Measurements from ENCODE around the gene PEPD.

Gene PEPD

GRCh38 chr19:33501693-33502356 lies 19.8 kb downstream of the PEPD start:
- DNase-seq (ENCODE audit: low read depth) = no peak
- no peak overlapping the region for H3K4me3 ChIP-seq (ENCODE audit: control insufficient read depth, low read depth, low read length)
- no peak for TF ChIP-seq CTCF (conservative IDR thresholded peaks at IDR 0.05; ENCODE audit: control insufficient read depth, insufficient read depth, low read depth, low read length)

- no peak overlapping the region for H3K4me3 ChIP-seq (ENCODE audit: control insufficient read depth, low read depth, low read length)
- TF ChIP-seq CTCF (conservative IDR thresholded peaks at IDR 0.05; ENCODE audit: control insufficient read depth, insufficient read depth, low read depth, low read length) = no peak
- no peak for DNase-seq (ENCODE audit: low read depth)
Measured at GRCh38 chr19:33500991-33501390, 20.6 kb downstream of the PEPD start.

- no peak for DNase-seq (ENCODE audit: low read depth)
- TF ChIP-seq CTCF (conservative IDR thresholded peaks at IDR 0.05; ENCODE audit: control insufficient read depth, insufficient read depth, low read depth, low read length) = no peak
- no peak overlapping the region for H3K4me3 ChIP-seq (ENCODE audit: control insufficient read depth, low read depth, low read length)
Measured at GRCh38 chr19:33500586-33500985, 21.0 kb downstream of the PEPD start.

GRCh38 chr19:33499671-33500506 lies 21.7 kb downstream of the PEPD start:
- TF ChIP-seq CTCF (conservative IDR thresholded peaks at IDR 0.05; ENCODE audit: control insufficient read depth, insufficient read depth, low read depth, low read length) = no peak
- no peak for DNase-seq (ENCODE audit: low read depth)
- no peak overlapping the region for H3K4me3 ChIP-seq (ENCODE audit: control insufficient read depth, low read depth, low read length)

GRCh38 chr19:33499248-33499647 lies 22.3 kb downstream of the PEPD start:
- no peak overlapping the region for H3K4me3 ChIP-seq (ENCODE audit: control insufficient read depth, low read depth, low read length)
- DNase-seq (ENCODE audit: low read depth) = no peak
- TF ChIP-seq CTCF (conservative IDR thresholded peaks at IDR 0.05; ENCODE audit: control insufficient read depth, insufficient read depth, low read depth, low read length) = no peak

- DNase-seq (ENCODE audit: low read depth) = no peak
- no peak overlapping the region for H3K4me3 ChIP-seq (ENCODE audit: control insufficient read depth, low read depth, low read length)
- no peak for TF ChIP-seq CTCF (conservative IDR thresholded peaks at IDR 0.05; ENCODE audit: control insufficient read depth, insufficient read depth, low read depth, low read length)
Measured at GRCh38 chr19:33498391-33499000, 23.1 kb downstream of the PEPD start.
